Putamen (tissue), 1 donor: ENCODE measurements around the gene ENTR1.
A peak's percentile ranks its signal among the peaks of the same experiment; 100 is the strongest.

Source experiments
- DNase-seq: peaks from one replicate; pipeline ENCODE4 v3.0.0-alpha.2; 2016; ENCODE audit warnings: low spot score

ENTR1 gene

DNA sequence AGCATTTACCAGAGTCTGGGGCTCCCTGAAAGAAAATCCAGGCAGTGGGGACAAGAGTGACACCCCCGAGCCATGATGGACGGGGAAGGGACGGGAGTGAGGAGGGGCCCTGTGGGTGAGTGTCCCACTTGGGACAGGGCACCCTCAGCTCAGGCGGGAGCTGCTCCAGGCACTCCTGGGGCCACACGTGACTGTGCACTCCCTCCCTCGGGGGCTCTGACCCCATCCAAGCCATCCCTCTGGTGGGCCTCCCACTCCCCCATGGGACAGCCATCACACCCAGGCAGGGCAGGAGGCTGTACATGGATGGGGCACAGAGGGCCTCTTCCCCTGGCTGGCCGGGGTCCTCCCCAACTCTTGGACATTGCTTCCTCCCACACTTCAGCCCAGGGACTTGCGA, 34.0 kb downstream of the ENTR1 start:
- no peak for DNase-seq

- no peak for DNase-seq
Measured at GRCh38 chr9:136375096-136375495, 35.3 kb downstream of the ENTR1 start.

DNA sequence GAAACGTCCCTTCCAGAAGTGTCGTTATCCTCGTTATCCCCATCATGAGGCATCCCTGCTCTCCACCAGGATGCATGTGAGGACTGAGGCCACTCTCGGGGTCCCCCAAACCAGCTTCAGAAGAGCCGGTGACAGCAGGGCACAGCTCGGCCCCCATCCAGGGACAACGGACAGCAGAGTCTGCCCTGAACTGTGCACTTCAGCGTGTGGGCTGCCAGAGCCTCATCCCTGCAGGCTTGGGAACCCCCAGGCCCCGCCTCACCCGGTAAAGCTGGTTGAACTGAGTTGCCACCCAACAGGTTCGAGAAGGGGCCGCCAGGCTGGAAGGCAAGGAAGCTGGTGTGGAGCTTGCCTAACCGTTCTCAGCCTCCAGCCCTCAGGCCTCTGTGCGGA, 36.2 kb downstream of the ENTR1 start:
- no peak for DNase-seq

GRCh38 chr9:136373300-136374182, 36.9 kb downstream of the ENTR1 start, which contains the start of gene CARD9:
Gene CARD9 (minus strand): TSS chr9:136373669. CDS start chr9:136372078, 1,591 bp downstream.
- DNase-seq: peak; percentile 40

DNA sequence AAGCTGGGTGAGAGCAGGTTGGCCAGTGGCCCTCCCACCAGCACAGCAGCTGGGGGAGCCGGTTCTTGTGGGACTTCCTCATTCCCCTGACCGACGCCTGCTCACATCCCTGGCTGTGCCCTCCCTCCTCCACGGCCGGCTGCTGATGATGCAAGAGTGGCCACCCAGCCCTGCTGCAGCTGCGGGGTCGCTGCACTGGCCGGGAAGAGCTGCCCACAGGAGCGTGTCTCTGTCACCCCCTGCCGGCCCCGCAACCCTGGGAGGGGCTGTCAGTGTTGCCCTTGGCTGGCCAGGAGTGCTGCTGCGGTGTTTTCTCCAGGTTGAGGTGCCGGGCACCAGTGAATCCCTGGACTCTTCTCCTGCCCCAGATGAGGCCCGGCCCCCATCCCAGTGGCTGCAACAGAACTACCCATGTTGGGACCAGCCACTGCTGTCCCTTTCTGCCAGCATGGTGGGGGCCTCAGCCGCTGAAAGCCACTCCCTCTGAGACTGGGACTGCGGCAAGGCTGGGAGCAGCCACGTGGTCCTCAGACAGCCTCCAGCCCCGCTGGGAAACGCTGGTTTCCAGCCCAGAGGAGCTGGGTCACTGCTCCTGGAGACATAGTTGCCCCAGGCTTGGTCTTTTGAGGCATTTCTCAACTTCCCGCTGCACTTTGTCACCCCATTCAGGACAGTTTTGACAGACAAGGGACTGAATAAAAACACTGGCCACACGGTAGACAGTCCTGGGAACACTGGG, 37.7 kb downstream of the ENTR1 start:
- no peak for DNase-seq

DNA sequence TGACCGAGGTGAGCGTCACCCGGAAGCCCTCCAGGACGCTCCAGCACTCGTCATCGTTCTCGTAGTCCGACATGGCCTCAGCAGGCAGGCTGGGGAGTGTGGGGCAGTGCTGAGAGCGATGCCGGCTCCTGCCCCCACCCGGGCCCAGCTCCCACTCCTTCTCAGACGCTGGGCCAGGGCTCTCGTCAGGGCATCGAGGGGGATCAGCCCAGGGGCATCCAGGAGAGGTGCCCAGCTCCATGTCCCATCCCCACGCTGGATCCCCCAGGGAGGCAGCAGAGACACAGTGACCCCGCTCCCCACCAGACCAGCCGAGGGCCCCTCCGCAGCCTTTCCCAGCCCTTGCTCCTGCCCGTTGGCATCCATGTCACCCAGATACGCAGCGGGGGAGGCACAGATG, 38.4 kb downstream of the ENTR1 start:
- DNase-seq: no peak

DNA sequence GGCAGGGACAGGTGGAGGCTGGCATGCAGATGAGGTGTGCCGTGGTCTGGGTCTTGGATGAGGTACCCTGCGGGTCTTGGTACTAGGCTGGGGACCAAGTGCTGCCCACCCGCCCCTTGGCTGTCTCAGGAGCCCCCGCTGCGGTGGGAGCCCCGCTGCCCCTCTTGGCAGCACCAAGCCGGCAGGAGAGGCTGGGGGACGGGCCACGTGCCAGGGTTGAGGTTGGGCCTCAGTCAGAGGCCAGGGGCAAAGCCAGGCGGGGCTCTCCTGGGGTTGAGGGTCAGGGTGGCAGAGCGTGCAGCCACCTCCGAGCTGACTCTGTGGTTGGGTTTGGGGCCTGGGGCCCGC, 38.9 kb downstream of the ENTR1 start:
- DNase-seq: no peak

- DNase-seq: no peak
Measured at GRCh38 chr9:136370687-136371532, 39.5 kb downstream of the ENTR1 start.

DNA sequence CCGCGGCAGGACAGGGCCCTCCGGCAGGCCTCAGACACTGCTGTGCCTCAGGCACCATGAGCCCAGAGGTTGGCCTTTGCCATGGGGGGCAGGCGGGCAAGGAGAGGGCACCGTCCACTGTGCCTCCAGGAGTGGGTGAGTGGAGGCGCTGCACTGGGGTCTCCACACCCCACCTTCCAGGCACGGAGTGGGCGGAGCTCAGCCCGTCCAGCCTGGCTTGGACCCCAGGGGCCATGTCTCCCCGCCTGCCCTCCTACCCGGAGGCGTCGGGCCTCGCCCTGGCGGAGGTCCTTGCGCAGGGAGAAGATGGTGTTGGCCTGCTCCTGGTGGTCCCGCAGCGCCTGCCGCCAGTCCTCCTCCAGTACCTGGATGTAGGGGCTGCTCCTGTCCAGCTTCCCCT, 40.4 kb downstream of the ENTR1 start:
- no peak for DNase-seq

DNA sequence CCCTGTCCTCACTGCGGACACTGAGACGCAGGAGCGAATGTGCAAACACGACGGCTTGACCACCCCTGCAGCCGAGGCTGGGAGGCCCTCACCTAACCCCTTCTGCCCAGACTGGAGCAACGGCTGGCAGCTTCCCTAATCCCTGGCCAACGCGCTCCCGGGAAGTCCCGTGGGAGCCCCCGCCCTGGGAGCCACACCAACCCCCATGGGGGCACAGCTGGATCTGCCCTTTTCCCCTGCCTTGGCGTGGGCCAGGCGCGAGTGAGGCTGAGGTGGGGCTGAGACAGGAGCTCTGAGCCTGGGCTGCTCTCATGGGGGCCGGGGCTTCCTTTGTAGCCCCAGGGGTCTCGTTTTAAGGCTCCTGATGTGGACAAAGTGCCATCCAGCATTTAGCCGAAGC, 42.2 kb downstream of the ENTR1 start:
- DNase-seq: no peak

DNA sequence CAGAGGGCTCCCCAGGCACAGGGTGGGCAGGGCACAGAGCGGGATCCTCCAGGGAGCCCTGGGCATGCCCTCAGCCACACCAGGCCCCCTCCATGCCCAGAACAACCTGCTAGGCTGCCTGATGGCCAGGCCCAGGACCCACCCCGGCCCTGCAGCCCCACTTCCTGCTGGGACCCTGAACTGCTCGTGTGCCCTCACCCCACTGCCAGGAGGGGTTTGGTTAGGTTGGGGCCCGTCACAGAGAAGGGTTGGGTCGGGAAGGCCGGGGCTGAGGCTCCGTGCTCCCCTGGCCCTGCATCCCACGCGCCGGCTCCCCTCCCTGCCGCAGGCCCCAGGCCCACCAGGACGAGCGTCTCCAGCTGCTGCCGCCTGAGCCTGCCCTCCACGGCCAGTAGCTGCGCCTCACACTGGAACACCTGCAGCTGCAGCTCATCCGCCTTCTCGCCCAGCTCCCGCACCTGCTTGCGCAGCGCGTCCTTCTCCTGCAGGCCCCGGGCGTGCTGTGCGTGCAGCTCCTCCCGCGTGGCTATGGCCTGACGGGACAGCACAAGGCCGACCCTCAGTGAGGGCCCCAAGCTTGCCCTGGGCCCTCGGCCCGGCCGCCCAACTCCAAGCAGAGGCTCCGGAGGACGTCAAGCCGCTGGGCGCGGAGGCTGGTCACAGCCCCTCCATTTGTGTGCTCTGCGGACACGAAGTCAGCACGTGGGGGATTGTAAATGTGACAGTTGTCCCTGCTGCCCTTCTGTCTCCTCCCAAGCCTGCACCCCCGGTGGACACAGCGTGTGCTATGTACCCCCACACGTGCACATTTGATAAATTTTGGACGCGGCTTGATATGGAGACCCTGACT, 42.9 kb downstream of the ENTR1 start:
- no peak for DNase-seq

DNA sequence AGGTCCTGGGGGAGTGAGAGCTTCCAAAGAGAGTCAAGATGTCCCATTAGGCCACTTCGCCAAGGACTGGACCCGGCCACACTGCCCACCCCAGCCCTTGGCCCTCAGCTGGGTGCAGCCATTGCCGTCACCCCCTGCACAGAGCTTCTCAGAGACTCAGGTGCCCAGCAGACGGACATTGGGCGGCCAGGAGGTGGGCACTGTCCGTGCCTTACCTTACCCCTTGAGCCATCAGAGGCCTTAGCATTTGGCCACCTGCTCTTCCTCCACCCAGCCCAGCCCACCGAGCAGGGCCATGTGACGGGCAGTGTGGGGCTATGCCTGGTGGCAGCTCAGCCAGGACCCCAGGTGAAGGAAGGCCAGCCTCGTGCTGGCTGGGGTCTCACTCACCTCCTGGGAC, 43.6 kb downstream of the ENTR1 start:
- DNase-seq: no peak

DNA sequence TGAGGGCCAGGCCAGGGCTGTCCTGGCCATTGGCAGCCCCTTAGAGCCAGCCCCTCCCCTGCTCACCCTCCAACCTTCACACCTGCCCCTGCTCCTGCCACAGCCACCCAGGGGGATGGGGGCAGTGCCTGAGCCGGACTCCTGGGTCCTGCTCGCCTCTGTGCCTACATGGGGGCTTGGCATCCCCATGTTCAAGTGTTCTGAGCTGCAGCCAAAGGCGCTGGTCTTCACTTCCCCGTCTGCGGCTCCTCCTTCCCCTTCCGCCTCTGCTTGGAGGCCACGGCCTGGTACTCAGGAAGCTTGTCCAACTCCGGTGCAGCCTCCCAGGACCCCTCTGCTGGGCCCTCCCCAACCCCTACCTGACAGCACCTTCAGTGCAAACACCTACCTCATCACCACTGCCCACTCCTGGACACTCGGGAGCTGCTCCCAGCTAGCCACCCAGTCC, 44.6 kb downstream of the ENTR1 start:
- no peak for DNase-seq

- no peak for DNase-seq
Measured at GRCh38 chr9:136364942-136365774, 45.3 kb downstream of the ENTR1 start.

GRCh38 chr9:136363949-136364748, 46.3 kb downstream of the ENTR1 start:
- DNase-seq: no peak

DNA sequence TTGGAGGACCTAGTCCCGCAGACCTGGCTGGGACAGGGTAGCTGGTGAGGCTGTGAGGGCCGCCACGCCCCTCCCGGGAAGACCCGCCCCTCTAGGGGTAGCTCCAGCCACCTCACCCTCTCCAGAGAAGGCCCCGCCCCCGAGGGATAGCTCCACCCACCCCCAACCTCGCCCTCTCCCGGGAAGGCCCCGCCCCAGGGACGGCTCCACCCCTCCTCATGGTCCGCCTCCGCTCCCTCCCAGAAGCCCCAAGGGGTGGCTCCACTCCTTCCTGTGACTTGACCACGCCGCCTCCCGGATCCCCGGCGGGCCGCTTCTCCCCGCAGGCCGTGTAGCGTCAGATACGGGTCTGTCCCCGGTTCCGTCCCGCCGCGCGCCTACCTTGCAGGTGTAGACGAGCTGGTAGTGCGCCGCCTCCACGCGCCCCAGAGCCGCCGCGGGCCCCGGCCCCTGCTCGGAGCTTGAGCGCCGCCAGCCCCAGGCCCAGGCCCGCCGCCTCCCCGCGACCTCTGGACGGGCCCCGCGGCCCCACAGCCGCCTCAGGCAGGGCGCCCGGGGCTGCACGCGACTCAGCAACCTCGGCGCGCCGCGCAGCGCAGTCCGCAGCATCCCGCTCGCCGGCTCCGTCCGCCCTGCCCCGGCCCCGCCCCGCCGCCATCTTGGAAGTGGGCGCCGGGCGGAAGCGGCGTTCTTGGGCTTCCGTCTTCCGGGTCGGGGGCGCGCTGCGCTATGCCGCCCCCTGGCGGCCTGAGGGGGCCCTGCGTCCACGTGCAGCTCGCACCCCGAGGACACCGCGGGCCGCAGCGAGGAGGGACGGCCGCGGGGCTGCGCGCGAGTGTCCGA, 47.1 kb downstream of the ENTR1 start, which contains the start of gene DNLZ:
Gene DNLZ (minus strand): TSS at position 639 of the 843 bp plus-strand sequence. CDS start 30 bp downstream, at position 609.
- peak; percentile 94 for DNase-seq

- no peak for DNase-seq
Measured at GRCh38 chr9:136362450-136362784, 48.0 kb downstream of the ENTR1 start.

DNA sequence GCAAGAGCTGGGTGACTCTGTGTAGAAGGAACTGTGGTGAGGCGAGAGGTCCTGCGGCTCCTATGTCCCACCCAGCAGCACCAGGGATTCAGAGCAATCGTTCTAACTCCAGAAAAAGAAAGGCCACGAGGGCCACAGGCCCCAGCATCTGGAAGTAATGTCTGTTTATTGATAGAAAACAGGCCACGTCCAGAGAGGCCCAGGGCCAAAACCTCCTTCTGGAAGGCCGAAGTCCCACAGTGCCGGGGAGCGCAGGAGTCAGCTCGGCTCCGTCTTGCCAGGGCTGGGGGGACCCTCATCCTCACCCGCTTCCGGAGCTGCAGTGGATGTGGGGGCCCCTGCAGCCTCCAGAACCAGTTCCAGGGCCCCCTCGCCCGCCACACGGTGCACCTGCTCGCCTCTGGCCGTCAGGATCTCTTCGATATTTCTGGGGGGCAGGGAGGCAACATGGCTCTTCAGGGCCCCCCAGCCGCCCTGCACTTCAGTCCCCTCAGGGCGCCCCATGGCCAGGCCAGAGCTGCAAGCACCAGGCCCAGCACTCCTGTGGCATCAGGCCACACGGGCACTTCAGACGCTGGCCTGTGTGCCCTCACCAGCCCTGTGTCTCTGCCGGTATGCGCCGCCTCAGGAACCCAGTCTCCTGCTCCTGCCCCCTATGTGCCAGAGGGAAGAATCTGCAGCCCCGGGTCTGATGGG, 48.5 kb downstream of the ENTR1 start:
- no peak for DNase-seq
